NOMO-1 treated with dmso at 0.1 percent for 144 hours (cell line): Measurements from ENCODE around the gene C13orf46.

ENCODE experiments used
- DNase-seq: peaks from one replicate; lab custom pipeline; 2025; ENCODE audit not compliant: unreplicated experiment; lab: John Stamatoyannopoulos, UW

C13orf46 gene

GRCh38 chr13:113956571-113956970 is 17.3 kb downstream of the C13orf46 start:
- DNase-seq: no peak

- no peak for DNase-seq
Measured at GRCh38 chr13:113955691-113956090, 18.2 kb downstream of the C13orf46 start.

- DNase-seq: no peak
Measured at GRCh38 chr13:113955235-113955634, 18.6 kb downstream of the C13orf46 start.

- DNase-seq: no peak
Measured at GRCh38 chr13:113954046-113954835, 19.6 kb downstream of the C13orf46 start.

- no peak for DNase-seq
Measured at GRCh38 chr13:113953561-113953960, 20.3 kb downstream of the C13orf46 start.

- no peak for DNase-seq
Measured at GRCh38 chr13:113952983-113953520, 20.8 kb downstream of the C13orf46 start.

- DNase-seq: no peak
Measured at GRCh38 chr13:113952151-113952982, 21.5 kb downstream of the C13orf46 start.

GRCh38 chr13:113951246-113951999 is 22.5 kb downstream of the C13orf46 start:
- DNase-seq: peak; percentile 15

GRCh38 chr13:113950451-113951245 is 23.2 kb downstream of the C13orf46 start:
- DNase-seq: no peak

GRCh38 chr13:113949546-113949945 is 24.3 kb downstream of the C13orf46 start:
- DNase-seq: no peak

GRCh38 chr13:113948034-113948742 is 25.7 kb downstream of the C13orf46 start:
- DNase-seq: peak; percentile 7

- no peak for DNase-seq
Measured at GRCh38 chr13:113947311-113948033, 26.4 kb downstream of the C13orf46 start.

GRCh38 chr13:113946409-113947181 is 27.3 kb downstream of the C13orf46 start:
- DNase-seq: no peak

GRCh38 chr13:113945857-113946408 is 27.9 kb downstream of the C13orf46 start:
- DNase-seq: no peak

- DNase-seq: no peak
Measured at GRCh38 chr13:113943821-113944565, 29.9 kb downstream of the C13orf46 start.

GRCh38 chr13:113942591-113943103 is 31.2 kb downstream of the C13orf46 start:
- DNase-seq: no peak

GRCh38 chr13:113941571-113942191 is 32.2 kb downstream of the C13orf46 start:
- DNase-seq: no peak
